Esophagus mucosa (tissue), 1 donor: ENCODE measurements around the gene DYNC1H1. TPM values are rescaled to one million over a fixed set of nuclear protein-coding genes. Genes with fewer than 3 reads are reported as not detected.
"Not testable (repeated sequence)": the region's sequence is repeated elsewhere in the genome, so short reads cannot be mapped to it uniquely, and the experiment has no call there.

Experiments
- ATAC-seq: fragments of 200-7000 bp; cut with Tn5 transposase; one replicate; pipeline ENCODE4 v1.9.1; 2020
- total RNA-seq: library from RNA; stranded (reverse); gene quantifications from one replicate; pipeline ENCODE4 v1.2.4, GENCODE V29; 2023
- donor health status: DM: yes; HTN: yes; CAD: no.

The DYNC1H1 gene
- total RNA-seq, 1 donor from 2014 or later: 250 TPM

GRCh38 chr14:102071283-102071998, 107.1 kb downstream of the DYNC1H1 start:
- ATAC-seq: peak; percentile 71

GRCh38 chr14:102074415-102074964, 110.1 kb downstream of the DYNC1H1 start:
- ATAC-seq: no peak

- no peak for ATAC-seq
Measured at GRCh38 chr14:102075155-102075554, 110.8 kb downstream of the DYNC1H1 start.

GRCh38 chr14:102077382-102077709, 113.0 kb downstream of the DYNC1H1 start:
- peak; percentile 14 for ATAC-seq

GRCh38 chr14:102078361-102078791, 114.0 kb downstream of the DYNC1H1 start:
- ATAC-seq: not testable (repeated sequence)

- no peak for ATAC-seq
Measured at GRCh38 chr14:102078831-102079699, 114.7 kb downstream of the DYNC1H1 start.

GRCh38 chr14:102079700-102079979, 115.3 kb downstream of the DYNC1H1 start:
- ATAC-seq: no peak

GRCh38 chr14:102080183-102081080, 116.1 kb downstream of the DYNC1H1 start:
- ATAC-seq: no peak

GRCh38 chr14:102081231-102082080, 117.1 kb downstream of the DYNC1H1 start:
- no peak for ATAC-seq

GRCh38 chr14:102084522-102084921, 120.1 kb downstream of the DYNC1H1 start:
- ATAC-seq: not testable (repeated sequence)

GRCh38 chr14:102084931-102085330, 120.6 kb downstream of the DYNC1H1 start:
- no peak for ATAC-seq

GRCh38 chr14:102085488-102085887, 121.1 kb downstream of the DYNC1H1 start:
- no peak for ATAC-seq

GRCh38 chr14:102085948-102086708, 121.8 kb downstream of the DYNC1H1 start:
- ATAC-seq: peak; percentile 30

GRCh38 chr14:102086709-102086971, 122.3 kb downstream of the DYNC1H1 start:
- ATAC-seq: no peak

- peak; percentile 93 for ATAC-seq
Measured at GRCh38 chr14:102086972-102087761, 122.8 kb downstream of the DYNC1H1 start, which contains the start of gene HSP90AA1. TSS of gene HSP90AA1 (minus strand) at chr14:102087044. CDS start at chr14:102086378, 666 bp downstream.

GRCh38 chr14:102087762-102088011, 123.3 kb downstream of the DYNC1H1 start:
- no peak for ATAC-seq

- peak; percentile 33 for ATAC-seq
Measured at GRCh38 chr14:102088012-102088792, 123.8 kb downstream of the DYNC1H1 start.

- ATAC-seq: no peak
Measured at GRCh38 chr14:102089621-102090343, 125.4 kb downstream of the DYNC1H1 start.

- no peak for ATAC-seq
Measured at GRCh38 chr14:102090713-102091112, 126.3 kb downstream of the DYNC1H1 start.
